Glutamatergic neuron (in vitro differentiated cells): ENCODE measurements around the gene STK17B. TPM values are rescaled to one million over a fixed set of nuclear protein-coding genes. Genes with fewer than 3 reads are reported as not detected.
"Not testable (repeated sequence)": the region's sequence is repeated elsewhere in the genome, so short reads cannot be mapped to it uniquely, and the experiment has no call there.

Source experiments
- DNase-seq: peaks from one replicate; pipeline ENCODE4 v3.0.0; 2022
- H3K27ac Mint-ChIP-seq: one replicate; pipeline ENCODE4 v1.8.0; 2020; ENCODE audit warnings: mild to moderate bottlenecking, mixed read lengths, inconsistent platforms; ENCODE audit not compliant: unreplicated experiment
- H3K27me3 Mint-ChIP-seq: one replicate; pipeline ENCODE4 v1.8.0; 2020; ENCODE audit warnings: mild to moderate bottlenecking, moderate library complexity, mixed read lengths, inconsistent platforms; ENCODE audit not compliant: unreplicated experiment
- H3K36me3 Mint-ChIP-seq: one replicate; pipeline ENCODE4 v1.8.0; 2020; ENCODE audit warnings: mild to moderate bottlenecking, mixed read lengths, inconsistent platforms; ENCODE audit not compliant: unreplicated experiment
- H3K4me1 Mint-ChIP-seq: one replicate; pipeline ENCODE4 v1.8.0; 2020; ENCODE audit warnings: mild to moderate bottlenecking, low read depth, mixed read lengths, inconsistent platforms; ENCODE audit not compliant: unreplicated experiment
- H3K4me3 Mint-ChIP-seq: one replicate; pipeline ENCODE4 v1.8.0; 2020; ENCODE audit warnings: mild to moderate bottlenecking, mixed read lengths, inconsistent platforms; ENCODE audit not compliant: unreplicated experiment
- H3K9me3 Mint-ChIP-seq: one replicate; pipeline ENCODE4 v1.8.0; 2020; ENCODE audit warnings: mild to moderate bottlenecking, moderate library complexity, mixed read lengths, inconsistent platforms; ENCODE audit not compliant: unreplicated experiment
- total RNA-seq: library from RNA; stranded (reverse); fragmentation: NEBNext Ultra II Directional; extraction: Animal tissue kit (Norgen Biotek cat#: 25700); gene quantifications from one replicate; pipeline ENCODE4 v1.2.1, GENCODE V29; 2021; ENCODE audit not compliant: unreplicated experiment
- TF ChIP-seq, protein P1 (sequence below): fragments of 200-600 bp; sonication (generic); IDR thresholded peaks from one replicate; pipeline ENCODE4 v1.5.0; 2021; ENCODE audit not compliant: partially characterized antibody, unreplicated experiment

Gene STK17B
- total RNA-seq, 1 donor from 2014 or later = 2.5 TPM

DNA sequence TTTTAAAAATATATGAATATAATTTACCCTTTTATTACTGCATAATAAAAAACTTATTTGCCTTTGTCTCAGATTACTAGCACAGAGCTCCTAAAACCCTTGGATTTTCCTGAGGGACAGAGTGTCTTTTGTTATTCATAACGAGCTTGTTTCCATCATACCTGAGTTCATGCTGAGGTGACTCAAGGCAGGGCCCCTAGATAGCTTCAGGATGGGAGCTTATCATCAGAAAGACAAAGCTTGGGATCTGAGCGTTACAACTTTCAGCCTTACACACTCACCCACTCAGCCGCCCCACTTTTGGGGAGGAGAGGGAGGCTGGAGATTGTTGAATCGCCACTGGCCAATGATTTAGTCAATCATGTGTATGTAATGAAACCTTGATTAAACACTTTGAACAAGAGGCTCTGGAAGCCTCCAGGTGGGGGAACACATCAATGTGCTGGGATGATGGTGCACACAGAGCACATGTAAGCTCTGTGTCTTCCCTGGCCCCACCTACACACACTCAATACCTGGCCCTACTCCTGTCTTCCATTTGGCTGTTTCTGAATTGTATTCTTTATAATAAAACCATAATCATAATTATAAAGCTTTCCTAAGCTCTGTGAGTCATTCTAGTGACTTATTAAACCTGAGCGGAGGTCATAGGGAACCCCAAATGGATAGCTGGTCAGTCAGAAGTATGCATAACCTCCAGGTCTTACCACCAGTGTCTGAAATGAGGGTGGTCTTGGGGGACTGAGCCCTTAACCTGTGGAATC is 74.2 kb downstream of the STK17B start:
- Mint-ChIP-seq H3K9me3 (no peaks in the 10 kb centered on the region), H3K36me3 (peaks cover 5% of the 10 kb centered on the region), H3K4me3 (no peak overlapping the region), H3K4me1 (no peaks in the 10 kb centered on the region), H3K27me3 (no peaks in the 10 kb centered on the region), H3K27ac (no peak overlapping the region)
- DNase-seq = no peak
- TF ChIP-seq, protein P1, sequence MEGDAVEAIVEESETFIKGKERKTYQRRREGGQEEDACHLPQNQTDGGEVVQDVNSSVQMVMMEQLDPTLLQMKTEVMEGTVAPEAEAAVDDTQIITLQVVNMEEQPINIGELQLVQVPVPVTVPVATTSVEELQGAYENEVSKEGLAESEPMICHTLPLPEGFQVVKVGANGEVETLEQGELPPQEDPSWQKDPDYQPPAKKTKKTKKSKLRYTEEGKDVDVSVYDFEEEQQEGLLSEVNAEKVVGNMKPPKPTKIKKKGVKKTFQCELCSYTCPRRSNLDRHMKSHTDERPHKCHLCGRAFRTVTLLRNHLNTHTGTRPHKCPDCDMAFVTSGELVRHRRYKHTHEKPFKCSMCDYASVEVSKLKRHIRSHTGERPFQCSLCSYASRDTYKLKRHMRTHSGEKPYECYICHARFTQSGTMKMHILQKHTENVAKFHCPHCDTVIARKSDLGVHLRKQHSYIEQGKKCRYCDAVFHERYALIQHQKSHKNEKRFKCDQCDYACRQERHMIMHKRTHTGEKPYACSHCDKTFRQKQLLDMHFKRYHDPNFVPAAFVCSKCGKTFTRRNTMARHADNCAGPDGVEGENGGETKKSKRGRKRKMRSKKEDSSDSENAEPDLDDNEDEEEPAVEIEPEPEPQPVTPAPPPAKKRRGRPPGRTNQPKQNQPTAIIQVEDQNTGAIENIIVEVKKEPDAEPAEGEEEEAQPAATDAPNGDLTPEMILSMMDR = no peak

DNA sequence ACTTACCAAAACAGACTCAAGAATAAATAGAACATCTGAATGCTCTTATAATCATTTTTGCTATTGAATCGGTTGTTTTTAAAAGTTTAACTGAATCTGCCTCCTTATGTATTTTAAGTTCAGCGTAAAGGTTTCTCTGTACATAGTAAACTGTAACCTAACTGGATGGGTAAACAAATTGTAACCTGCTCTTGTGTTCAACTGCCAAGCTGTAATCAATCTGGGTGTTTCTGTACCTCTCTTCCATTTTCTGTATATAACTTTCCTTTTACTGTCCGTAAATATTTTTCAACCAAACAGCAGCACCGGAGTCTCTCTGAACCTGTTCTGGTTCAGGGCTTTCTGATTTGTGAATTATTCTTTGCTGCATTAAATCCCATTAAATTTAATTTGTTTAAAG is 75.1 kb downstream of the STK17B start:
- H3K4me1 Mint-ChIP-seq = no peaks in the 10 kb centered on the region
- H3K4me3 Mint-ChIP-seq = no peak overlapping the region
- H3K27ac Mint-ChIP-seq = no peak overlapping the region
- no peak for DNase-seq
- no peaks in the 10 kb centered on the region for H3K9me3 Mint-ChIP-seq
- H3K27me3 Mint-ChIP-seq = no peaks in the 10 kb centered on the region
- TF ChIP-seq, protein P1 = no peak
- peaks cover 5% of the 10 kb centered on the region for H3K36me3 Mint-ChIP-seq

DNA sequence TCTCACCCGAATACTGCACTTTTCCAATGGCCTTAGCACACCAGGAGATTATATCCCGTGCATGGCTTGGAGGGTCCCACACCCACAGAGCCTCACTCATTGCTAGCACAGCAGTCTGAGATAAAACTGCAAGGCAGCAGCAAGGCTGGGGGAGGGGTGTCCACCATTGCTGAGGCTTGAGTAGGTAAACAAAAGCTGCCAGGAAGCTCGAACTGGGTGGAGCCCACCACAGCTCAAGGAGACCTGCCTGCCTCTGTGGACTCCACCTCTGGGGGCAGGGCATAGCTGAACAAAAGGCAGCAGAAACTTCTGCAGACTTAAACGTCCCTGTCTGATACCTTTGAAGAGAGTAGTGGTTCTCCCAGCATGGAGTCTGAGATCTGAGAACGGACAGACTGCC is 81.9 kb downstream of the STK17B start:
- H3K27me3 Mint-ChIP-seq, H3K36me3 Mint-ChIP-seq, H3K4me3 Mint-ChIP-seq, H3K27ac Mint-ChIP-seq, H3K4me1 Mint-ChIP-seq, H3K9me3 Mint-ChIP-seq, DNase-seq: not testable (repeated sequence)

DNA sequence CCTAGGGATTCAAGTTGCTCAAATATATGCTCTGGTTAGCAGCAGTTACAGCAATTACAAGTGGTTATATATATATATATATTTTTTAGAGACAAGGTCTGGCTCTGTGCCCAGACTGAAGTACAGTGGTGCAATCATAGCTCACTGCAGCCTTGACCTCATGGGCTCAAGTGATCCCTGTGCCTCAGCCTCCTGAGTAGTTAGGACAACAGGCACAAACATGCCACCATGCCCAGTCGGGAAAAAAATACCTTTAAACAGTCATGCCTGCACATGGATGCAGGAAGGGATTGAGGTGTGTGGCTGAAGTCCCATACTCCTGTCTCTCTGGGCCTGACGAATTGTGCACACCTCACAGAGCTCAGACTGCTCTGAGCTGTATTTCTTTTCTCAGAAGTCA is 83.2 kb downstream of the STK17B start:
- H3K4me1 Mint-ChIP-seq = no peaks in the 10 kb centered on the region

DNA sequence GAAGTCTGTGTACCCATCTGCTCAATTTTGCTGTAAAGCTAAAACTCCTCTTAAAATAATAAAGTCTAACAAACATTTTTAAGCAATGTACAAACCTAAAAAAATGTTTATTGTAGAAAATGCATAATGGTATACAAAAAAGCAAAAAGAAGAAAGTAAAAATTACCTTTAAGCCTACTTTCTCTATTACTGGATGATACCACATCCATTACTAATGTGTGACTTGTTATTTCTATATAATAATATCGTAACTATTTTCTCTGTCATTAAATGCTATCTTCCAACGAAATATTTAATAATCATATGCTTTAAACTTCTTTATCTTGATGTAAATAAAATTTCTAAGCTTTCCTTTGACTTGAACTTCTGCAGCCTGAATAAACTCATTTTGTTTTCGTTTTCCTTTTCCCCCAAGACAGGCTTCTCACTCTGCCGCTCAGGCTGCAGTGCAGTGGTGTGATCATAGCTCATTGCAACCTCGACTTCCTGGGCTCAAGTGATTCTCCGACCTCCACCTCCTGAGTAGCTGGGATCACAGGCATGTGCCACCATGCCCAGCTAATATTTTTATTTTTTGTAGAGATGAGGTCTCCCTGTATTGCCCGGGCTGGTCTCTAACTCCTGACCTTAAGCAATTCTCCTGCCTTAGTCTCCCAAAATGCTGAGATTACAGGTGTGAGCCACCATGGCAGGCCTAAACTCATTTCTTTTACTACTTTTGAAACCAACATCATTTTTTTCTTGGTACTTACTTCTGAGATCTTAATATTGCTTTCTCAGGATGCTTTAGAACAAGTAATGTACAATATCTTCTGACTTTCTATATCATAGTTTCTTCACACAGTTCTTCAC is 84.6 kb downstream of the STK17B start:
- Mint-ChIP-seq H3K27me3 (no peaks in the 10 kb centered on the region), H3K36me3 (peaks cover 9% of the 10 kb centered on the region), H3K27ac (no peak overlapping the region), H3K4me3 (no peak overlapping the region), H3K4me1 (no peaks in the 10 kb centered on the region), H3K9me3 (peaks cover 3% of the 10 kb centered on the region)
- DNase-seq = no peak
- TF ChIP-seq, protein P1 = no peak

More for the DNA sequence above, 83.2 kb downstream of the STK17B start:
- TF ChIP-seq, protein P1 = no peak
- Mint-ChIP-seq H3K9me3 (peaks cover 3% of the 10 kb centered on the region), H3K27ac (no peak overlapping the region), H3K4me3 (no peak overlapping the region), H3K36me3 (peaks cover 5% of the 10 kb centered on the region), H3K27me3 (no peaks in the 10 kb centered on the region)
- no peak for DNase-seq
